ENCODE results near the gene NCAM2.

- TF ChIP-seq, protein P1, sequence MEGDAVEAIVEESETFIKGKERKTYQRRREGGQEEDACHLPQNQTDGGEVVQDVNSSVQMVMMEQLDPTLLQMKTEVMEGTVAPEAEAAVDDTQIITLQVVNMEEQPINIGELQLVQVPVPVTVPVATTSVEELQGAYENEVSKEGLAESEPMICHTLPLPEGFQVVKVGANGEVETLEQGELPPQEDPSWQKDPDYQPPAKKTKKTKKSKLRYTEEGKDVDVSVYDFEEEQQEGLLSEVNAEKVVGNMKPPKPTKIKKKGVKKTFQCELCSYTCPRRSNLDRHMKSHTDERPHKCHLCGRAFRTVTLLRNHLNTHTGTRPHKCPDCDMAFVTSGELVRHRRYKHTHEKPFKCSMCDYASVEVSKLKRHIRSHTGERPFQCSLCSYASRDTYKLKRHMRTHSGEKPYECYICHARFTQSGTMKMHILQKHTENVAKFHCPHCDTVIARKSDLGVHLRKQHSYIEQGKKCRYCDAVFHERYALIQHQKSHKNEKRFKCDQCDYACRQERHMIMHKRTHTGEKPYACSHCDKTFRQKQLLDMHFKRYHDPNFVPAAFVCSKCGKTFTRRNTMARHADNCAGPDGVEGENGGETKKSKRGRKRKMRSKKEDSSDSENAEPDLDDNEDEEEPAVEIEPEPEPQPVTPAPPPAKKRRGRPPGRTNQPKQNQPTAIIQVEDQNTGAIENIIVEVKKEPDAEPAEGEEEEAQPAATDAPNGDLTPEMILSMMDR (IDR thresholded peaks at IDR 0.05; ENCODE audit: low read length) = no peak
- TF ChIP-seq EZH2 (IDR thresholded peaks at IDR 0.05; ENCODE audit: borderline replicate concordance, low read length) = no peak
Observed at GRCh38 chr21:21547368-21547953, 549.3 kb downstream of the NCAM2 start.

Measured in OCI-LY1 (cell line).